GM18517 (cell line): Measurements from ENCODE around the gene P2RY6.
"Not testable (repeated sequence)": the region's sequence is repeated elsewhere in the genome, so short reads cannot be mapped to it uniquely, and the experiment has no call there.

Experiments used
- ATAC-seq: cut with Tn5 transposase; IDR thresholded peaks from one replicate; pipeline ENCODE4 v1.9.1; 2021; ENCODE audit warnings: mild to moderate bottlenecking, moderate library complexity; ENCODE audit not compliant: unreplicated experiment

The P2RY6 gene

GRCh38 chr11:73258104-73259035 lies 13.8 kb upstream of the P2RY6 start:
- ATAC-seq: no peak

GRCh38 chr11:73259406-73260126 lies 12.6 kb upstream of the P2RY6 start:
- no peak for ATAC-seq

- ATAC-seq: no peak
These were observed 12.0 kb upstream of the P2RY6 start for GRCh38 chr11:73260127-73260457.

GRCh38 chr11:73262851-73263495 lies 9.2 kb upstream of the P2RY6 start:
- no peak for ATAC-seq

GRCh38 chr11:73263640-73264039 lies 8.5 kb upstream of the P2RY6 start:
- ATAC-seq: no peak

GRCh38 chr11:73265278-73265810 lies 6.8 kb upstream of the P2RY6 start:
- no peak for ATAC-seq

GRCh38 chr11:73265853-73266645 lies 6.1 kb upstream of the P2RY6 start:
- no peak for ATAC-seq

- no peak for ATAC-seq
These were observed 5.5 kb upstream of the P2RY6 start for GRCh38 chr11:73266646-73267020.

GRCh38 chr11:73267122-73267846 lies 4.9 kb upstream of the P2RY6 start:
- ATAC-seq: no peak

- ATAC-seq: no peak
These were observed 4.1 kb upstream of the P2RY6 start for GRCh38 chr11:73267906-73268540.

GRCh38 chr11:73268671-73269271 lies 3.4 kb upstream of the P2RY6 start:
- ATAC-seq: no peak

GRCh38 chr11:73269459-73270015 lies 2.6 kb upstream of the P2RY6 start:
- ATAC-seq: no peak

GRCh38 chr11:73270016-73270854 lies 1.9 kb upstream of the P2RY6 start:
- ATAC-seq: no peak

GRCh38 chr11:73270855-73271477 lies 1.2 kb upstream of the P2RY6 start:
- no peak for ATAC-seq

- ATAC-seq: not testable (repeated sequence)
These were observed 666 bp upstream of the P2RY6 start for GRCh38 chr11:73271478-73271865.

GRCh38 chr11:73272680-73273038 lies 521 bp downstream of the P2RY6 start:
- no peak for ATAC-seq

GRCh38 chr11:73273222-73273895 lies 1.2 kb downstream of the P2RY6 start:
- ATAC-seq: no peak
